GM21529 (cell line): Measurements from ENCODE around the gene CSMD2.
"Not testable (repeated sequence)": the region's sequence is repeated elsewhere in the genome, so short reads cannot be mapped to it uniquely, and the experiment has no call there.

Experiments
- ATAC-seq: cut with Tn5 transposase; IDR thresholded peaks from one replicate; pipeline ENCODE4 v1.9.1; 2021; ENCODE audit not compliant: unreplicated experiment

Gene CSMD2

DNA sequence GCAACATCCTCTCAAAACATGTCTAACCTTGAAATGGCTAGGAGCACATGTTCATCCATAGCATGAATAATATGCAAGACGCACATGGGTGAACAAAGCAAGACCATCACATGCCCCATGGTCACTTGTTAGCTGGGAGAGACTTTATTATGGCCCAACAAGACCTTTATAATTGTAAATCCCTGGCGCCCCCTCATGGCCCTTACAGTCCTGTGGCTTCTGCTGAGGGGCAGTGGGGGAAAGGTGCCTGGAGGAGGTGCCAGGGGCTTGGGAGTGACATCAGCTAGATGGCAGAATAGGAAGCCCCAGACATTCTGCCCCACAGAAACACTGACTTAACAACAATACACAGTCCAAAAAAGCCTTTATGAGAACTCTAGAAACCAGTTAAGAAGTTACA lies 51.7 kb downstream of the CSMD2 start:
- no peak for ATAC-seq

GRCh38 chr1:34108711-34109110 lies 56.3 kb downstream of the CSMD2 start:
- ATAC-seq = no peak

GRCh38 chr1:34108269-34108668 lies 56.8 kb downstream of the CSMD2 start:
- no peak for ATAC-seq

DNA sequence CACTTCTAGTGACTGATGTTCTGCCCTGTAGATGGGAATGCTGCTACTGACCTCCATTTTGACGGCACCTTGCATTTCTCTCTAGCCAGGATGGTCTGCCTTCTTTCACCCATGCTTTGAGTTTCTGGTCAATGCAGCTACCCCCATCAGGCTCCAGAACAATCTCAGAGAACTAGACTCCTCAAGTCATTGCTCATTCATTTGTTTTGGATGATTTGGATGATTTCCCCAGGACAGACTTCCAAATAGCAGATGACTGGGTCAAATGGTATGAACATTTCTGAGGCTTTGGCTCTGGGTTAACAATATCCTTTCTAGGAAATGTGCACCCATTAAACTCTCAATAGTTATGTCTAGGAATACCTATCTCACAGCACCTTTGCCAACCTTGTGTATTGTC lies 63.9 kb downstream of the CSMD2 start:
- ATAC-seq = no peak

- no peak for ATAC-seq
Observed at GRCh38 chr1:34100332-34100731, 64.7 kb downstream of the CSMD2 start.

DNA sequence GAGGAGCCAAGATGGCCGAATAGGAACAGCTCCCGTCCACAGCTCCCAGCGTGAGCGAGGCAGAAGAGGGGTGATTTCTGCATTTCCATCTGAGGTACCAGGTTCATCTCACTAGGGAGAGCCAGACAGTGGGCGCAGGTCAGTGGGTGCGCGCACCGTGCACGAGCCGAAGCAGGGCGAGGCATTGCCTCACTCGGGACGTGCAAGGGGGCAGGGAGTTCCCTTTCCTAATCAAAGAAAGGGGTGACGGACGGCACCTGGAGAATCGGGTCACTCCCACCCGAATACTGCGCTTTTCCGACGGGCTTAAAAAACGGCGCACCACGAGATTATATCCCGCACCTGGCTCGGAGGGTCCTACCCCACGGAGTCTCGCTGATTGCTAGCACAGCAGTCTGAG lies 72.6 kb downstream of the CSMD2 start:
- ATAC-seq = not testable (repeated sequence)

GRCh38 chr1:34089731-34090130 lies 75.3 kb downstream of the CSMD2 start:
- ATAC-seq = no peak

- ATAC-seq = no peak
Observed at GRCh38 chr1:34087986-34088385, 77.0 kb downstream of the CSMD2 start.

DNA sequence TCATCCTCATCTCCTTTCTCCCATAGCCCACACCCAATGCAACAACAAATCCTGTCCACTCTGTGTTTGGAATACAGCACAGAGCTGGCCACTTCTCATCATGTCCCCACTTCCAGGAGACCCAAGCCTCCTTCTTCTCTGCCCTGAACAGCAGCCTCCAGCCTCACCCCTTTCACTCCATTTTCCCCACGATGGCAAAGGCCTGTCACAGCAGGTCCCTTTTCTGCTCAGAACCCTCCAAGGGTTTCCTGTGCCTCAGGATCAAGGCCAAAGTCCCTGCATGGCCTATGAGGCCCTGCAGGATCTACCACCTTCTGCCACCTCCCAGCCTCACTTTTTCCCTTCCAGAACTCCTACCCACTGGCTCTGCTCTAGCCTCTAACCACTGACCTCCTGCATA lies 78.5 kb downstream of the CSMD2 start:
- ATAC-seq = no peak

DNA sequence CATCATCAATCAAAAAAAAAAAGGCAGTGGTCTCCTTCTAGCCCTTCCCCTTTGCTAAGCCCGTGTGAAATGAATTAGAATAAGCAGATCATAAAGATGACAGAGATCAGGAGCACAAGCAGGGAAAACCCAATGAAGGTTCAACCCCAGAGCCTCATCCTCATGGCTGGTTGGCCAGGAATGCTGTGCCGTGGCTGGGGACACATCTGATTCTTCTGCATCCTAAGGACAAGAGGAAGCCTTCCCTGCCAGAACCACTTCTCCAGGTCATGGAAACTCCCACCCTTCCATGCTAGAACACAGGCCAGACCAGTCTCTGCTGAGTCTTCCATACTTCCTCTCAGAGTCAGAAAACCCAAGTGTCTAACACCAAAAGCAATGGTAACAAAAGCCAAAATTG lies 81.1 kb downstream of the CSMD2 start:
- no peak for ATAC-seq

DNA sequence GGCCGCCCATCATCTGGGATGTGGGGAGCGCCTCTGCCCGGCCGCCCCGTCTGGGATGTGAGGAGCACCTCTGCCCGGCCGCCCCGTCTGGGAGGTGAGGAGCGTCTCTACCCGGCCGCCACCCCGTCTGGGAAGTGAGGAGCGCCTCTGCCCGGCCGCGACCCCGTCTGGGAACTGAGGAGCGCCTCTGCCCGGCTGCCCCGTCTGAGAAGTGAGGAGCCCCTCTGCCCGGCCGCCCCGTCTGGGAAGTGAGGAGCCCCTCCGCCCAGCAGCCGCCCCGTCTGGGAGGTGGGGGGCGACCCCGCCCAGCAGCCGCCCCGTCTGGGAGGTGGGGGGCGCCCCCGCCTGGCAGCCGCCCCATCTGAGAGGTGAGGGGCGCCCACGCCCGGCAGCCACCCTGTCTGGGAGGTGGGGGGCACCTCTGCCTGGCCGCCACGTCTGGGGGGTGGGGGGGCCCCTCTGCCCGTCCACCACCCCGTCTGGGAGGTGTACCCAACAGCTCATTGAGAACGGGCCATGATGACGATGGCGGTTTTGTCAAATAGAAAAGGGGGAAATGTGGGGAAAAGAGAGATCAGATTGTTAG lies 82.9 kb downstream of the CSMD2 start:
- ATAC-seq = not testable (repeated sequence)

- ATAC-seq = no peak
Observed at GRCh38 chr1:34078383-34078782, 86.6 kb downstream of the CSMD2 start.

- no peak for ATAC-seq
Observed at GRCh38 chr1:34075576-34075975, 89.5 kb downstream of the CSMD2 start.

DNA sequence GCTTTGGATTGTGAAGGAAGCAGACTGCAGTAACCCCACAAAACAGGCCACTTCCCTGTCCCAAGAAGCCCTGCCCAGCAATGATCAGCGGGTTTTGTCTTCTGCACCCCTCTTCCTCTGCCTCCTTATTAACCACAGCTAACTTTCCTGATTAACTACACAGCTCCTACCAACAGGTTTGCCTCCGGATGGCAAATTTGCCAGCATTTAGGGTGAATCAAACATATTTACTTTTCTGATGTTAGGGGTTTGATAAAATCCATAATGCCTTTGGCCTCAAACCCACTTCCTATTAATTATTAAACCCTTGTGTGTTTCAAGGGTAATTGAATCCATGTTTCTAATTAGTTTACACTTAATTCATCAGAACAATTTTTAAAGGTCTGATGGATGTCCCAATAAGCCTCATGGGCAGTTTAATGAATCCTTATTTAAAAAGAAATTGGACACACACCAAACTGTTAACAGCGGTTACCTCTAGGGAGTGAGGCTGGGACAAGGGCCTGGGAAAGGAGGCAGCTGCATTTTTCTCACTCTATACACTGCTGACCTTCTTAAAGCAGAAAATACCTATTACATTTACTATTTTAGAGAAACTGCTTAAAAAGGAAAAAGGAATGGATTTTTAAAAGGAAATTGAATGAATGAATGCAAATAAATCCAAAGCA lies 91.9 kb downstream of the CSMD2 start:
- no peak for ATAC-seq

GRCh38 chr1:34070201-34070836 lies 94.7 kb downstream of the CSMD2 start:
- ATAC-seq = no peak

DNA sequence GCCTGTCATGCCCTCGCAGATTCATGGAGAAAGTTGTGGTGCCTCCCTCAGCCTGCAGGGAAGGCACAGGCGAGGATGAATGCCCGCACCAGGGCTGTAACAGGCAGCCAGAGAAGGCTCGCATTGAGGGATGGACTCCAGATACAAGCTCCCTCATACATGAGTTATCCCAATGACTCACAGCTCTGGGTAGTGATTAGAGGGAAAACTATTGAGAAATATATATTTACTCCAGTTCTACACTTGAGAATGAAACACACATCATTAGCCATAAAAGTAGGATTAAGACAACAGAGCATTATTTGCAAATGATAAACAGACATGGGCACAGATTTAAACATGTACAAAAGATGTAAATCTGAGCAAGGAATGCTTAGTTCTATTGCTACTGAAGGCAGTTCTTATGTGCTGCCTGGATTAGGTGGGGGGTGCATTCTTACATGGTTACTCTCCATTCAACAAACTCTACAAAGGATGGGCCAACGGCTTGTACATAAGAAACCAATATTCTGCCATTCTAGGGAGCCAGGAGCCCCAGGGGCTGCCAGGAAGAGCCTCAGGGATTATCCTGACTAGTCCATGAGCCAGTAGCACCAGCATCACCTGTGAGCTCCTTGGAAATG lies 97.9 kb downstream of the CSMD2 start:
- no peak for ATAC-seq

- ATAC-seq = no peak
Observed at GRCh38 chr1:34066166-34066565, 98.9 kb downstream of the CSMD2 start.

GRCh38 chr1:34065498-34065897 lies 99.5 kb downstream of the CSMD2 start:
- no peak for ATAC-seq

DNA sequence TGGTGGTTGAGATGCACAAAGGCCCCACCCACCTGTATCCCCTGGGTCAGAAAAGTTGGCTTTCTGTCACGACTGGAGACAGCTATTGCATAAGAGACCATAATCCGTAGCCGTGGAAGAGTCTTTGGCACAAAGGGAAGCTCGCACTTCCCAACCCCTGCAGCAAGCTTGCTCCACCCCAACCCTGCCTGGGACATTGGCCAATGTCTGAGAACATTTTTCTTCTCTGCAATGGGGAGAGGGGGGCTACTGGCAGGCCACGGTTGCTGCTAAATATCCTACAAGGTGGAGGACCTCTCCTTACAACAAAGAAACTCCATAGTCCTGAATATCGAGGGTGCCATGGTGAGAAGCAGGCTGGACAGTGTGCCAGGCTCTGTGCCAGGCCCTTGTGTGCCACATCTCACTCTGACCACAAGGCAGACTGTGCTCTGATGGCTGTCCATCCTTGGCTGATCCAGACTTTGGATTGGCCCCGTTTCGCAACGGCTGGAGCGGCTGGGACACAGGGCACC lies 104.1 kb downstream of the CSMD2 start:
- ATAC-seq = no peak

DNA sequence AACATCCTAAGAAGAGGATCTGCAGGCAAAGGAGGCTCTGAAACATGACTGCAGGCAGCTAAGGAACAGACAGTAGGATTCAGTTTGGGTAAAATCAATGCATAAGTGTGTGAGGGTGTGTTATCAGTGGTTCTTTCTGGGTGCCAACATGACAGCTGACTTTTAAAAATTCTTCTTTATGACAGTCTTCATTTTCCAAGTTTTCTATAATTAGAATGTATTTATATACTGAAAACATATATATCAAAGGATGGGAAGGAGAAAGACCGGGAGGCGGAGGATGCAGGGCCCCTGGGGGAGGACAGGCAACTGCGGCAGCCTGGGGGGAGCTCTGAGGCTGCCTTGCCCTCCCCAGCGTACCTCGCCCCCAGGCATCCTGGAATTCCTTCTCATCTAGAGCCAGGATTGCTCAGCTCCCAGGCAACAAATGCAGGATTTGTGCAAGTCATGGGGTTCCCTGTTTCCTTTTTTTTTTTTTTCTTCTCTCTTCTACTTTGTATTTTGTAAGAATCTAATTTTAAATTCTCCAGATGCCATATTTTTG lies 104.8 kb downstream of the CSMD2 start:
- no peak for ATAC-seq

DNA sequence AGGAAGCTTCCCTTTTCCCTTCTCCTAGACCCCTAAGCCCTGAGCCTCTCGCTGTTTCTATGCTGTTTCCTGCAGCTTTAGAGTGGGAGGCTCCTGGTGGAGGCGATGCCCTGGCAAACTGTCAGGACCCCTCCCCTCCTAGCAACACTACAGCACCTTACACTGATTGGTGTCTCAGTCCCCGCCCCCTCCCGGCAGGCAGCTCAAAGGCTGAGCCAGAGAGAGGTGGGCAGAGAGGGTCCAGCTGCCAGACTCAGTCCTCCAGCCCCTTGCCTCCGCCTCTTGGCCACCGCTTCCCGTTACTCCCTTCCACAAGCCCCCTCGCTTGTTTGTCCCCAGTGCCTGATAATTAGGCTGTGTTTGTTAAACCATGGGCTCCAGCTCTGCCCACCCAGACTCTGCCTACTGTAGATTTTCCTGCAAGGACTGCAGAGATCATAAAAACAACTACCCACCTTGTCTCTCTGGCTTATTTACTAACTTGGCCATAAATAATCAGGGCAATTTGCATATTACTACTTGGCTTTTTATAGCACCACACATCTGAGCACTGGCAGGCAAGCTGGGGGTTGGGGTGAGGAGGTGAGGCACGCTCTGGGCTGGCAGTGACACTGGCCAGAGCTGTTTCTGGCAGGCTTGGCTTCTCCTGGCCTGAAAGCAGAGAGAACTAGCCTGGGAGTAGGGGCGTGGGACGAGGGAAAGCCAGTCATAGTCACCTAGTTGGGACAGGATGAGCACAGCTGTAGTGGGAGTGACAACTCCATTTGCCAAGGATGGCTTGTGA lies 107.5 kb downstream of the CSMD2 start:
- no peak for ATAC-seq
